Measurements from ENCODE around the gene CWH43. TPM values are rescaled to one million over a fixed set of nuclear protein-coding genes. Genes with fewer than 3 reads are reported as not detected.

Gene CWH43
- total RNA-seq, 1 donor from 2014 or later = not detected

GRCh38 chr4:48963042-48963679, 22.9 kb upstream of the CWH43 start:
- Mint-ChIP-seq H3K36me3 (ENCODE audit: low read depth) (no peaks in the 10 kb centered on the region), H3K27me3 (ENCODE audit: low read depth) (peaks cover 15% of the 10 kb centered on the region), H3K9me3 (no peaks in the 10 kb centered on the region), H3K4me3 (no peak overlapping the region), H3K27ac (ENCODE audit: unreplicated experiment) (no peak overlapping the region), H3K4me1 (peaks cover 13% of the 10 kb centered on the region)
- peak; percentile 82 for DNase-seq (ENCODE audit: low read depth, low spot score)
- peak; percentile 99 for TF ChIP-seq CTCF (conservative IDR thresholded peaks at IDR 0.05)

GRCh38 chr4:48967101-48967500, 19.0 kb upstream of the CWH43 start:
- H3K27me3 Mint-ChIP-seq (ENCODE audit: low read depth) = peaks cover 3% of the 10 kb centered on the region
- peaks cover 13% of the 10 kb centered on the region for H3K4me1 Mint-ChIP-seq
- H3K9me3 Mint-ChIP-seq = no peaks in the 10 kb centered on the region
- TF ChIP-seq CTCF (conservative IDR thresholded peaks at IDR 0.05) = no peak
- no peak for DNase-seq (ENCODE audit: low read depth, low spot score)
- H3K36me3 Mint-ChIP-seq (ENCODE audit: low read depth) = no peaks in the 10 kb centered on the region
- H3K27ac Mint-ChIP-seq (ENCODE audit: unreplicated experiment) = peak overlapping the region; percentile 21
- H3K4me3 Mint-ChIP-seq = no peak overlapping the region

GRCh38 chr4:48967631-48968030, 18.4 kb upstream of the CWH43 start:
- peaks cover 3% of the 10 kb centered on the region for H3K27me3 Mint-ChIP-seq (ENCODE audit: low read depth)
- H3K36me3 Mint-ChIP-seq (ENCODE audit: low read depth) = no peaks in the 10 kb centered on the region
- no peaks in the 10 kb centered on the region for H3K9me3 Mint-ChIP-seq
- H3K4me3 Mint-ChIP-seq = no peak overlapping the region
- TF ChIP-seq CTCF (conservative IDR thresholded peaks at IDR 0.05) = no peak
- no peak for DNase-seq (ENCODE audit: low read depth, low spot score)
- peaks cover 13% of the 10 kb centered on the region for H3K4me1 Mint-ChIP-seq
- H3K27ac Mint-ChIP-seq (ENCODE audit: unreplicated experiment) = no peak overlapping the region

GRCh38 chr4:48968814-48969213, 17.3 kb upstream of the CWH43 start:
- H3K4me3 Mint-ChIP-seq = no peak overlapping the region
- H3K4me1 Mint-ChIP-seq = peaks cover 13% of the 10 kb centered on the region
- H3K9me3 Mint-ChIP-seq = no peaks in the 10 kb centered on the region
- H3K27ac Mint-ChIP-seq (ENCODE audit: unreplicated experiment) = no peak overlapping the region
- no peak for DNase-seq (ENCODE audit: low read depth, low spot score)
- TF ChIP-seq CTCF (conservative IDR thresholded peaks at IDR 0.05) = no peak
- no peaks in the 10 kb centered on the region for H3K36me3 Mint-ChIP-seq (ENCODE audit: low read depth)
- peaks cover 11% of the 10 kb centered on the region for H3K27me3 Mint-ChIP-seq (ENCODE audit: low read depth)

GRCh38 chr4:48970471-48970921, 15.6 kb upstream of the CWH43 start:
- TF ChIP-seq CTCF (conservative IDR thresholded peaks at IDR 0.05) = no peak
- H3K27me3 Mint-ChIP-seq (ENCODE audit: low read depth) = peaks cover 19% of the 10 kb centered on the region
- DNase-seq (ENCODE audit: low read depth, low spot score) = no peak
- peaks cover 13% of the 10 kb centered on the region for H3K4me1 Mint-ChIP-seq
- H3K27ac Mint-ChIP-seq (ENCODE audit: unreplicated experiment) = no peak overlapping the region
- H3K36me3 Mint-ChIP-seq (ENCODE audit: low read depth) = no peaks in the 10 kb centered on the region
- no peaks in the 10 kb centered on the region for H3K9me3 Mint-ChIP-seq
- H3K4me3 Mint-ChIP-seq = no peak overlapping the region
